GM12878 (cell line): ENCODE measurements around the gene CHTOP. TPM values are rescaled to one million over a fixed set of nuclear protein-coding genes. Genes with fewer than 3 reads are reported as not detected.

Experiments
- ATF2 ChIP-seq: IDR thresholded peaks from 2 replicates; pipeline ENCODE4 v1.6.1; 2012; ENCODE audit warnings: low read length, inconsistent platforms
- BHLHE40 ChIP-seq, 2 experiments: fragments of 450-650 bp in 1 of 2; IDR thresholded peaks; 2 replicates each; pipeline ENCODE4 v1.6.1; 2011 to 2017; ENCODE audit warnings: low read depth in 2 of 2, borderline replicate concordance in 1 of 2, improper control_type of control experiment in 1 of 2, low read length in 1 of 2, mild to moderate bottlenecking in 1 of 2
- CEBPB ChIP-seq, 2 experiments: fragments of 150-350 bp in 1 of 2; IDR thresholded peaks; 2 replicates each; pipeline ENCODE4 v1.6.1; 2012 to 2014; ENCODE audit warnings: low read depth in 2 of 2, low read length in 2 of 2, borderline replicate concordance in 1 of 2, inconsistent platforms in 1 of 2
- CTCF ChIP-seq, 3 experiments: IDR thresholded peaks in 2 of 3; conservative IDR thresholded peaks in 1 of 3; 2 replicates each; pipeline ENCODE4 v1.5.1; 2011; ENCODE audit warnings: low read depth in 3 of 3, low read length in 3 of 3, mild to moderate bottlenecking in 3 of 3, control low read depth in 2 of 3, moderate library complexity in 2 of 3, inconsistent platforms in 1 of 3, mixed read lengths in 1 of 3; ENCODE audit not compliant: control insufficient read depth in 2 of 3, insufficient read depth in 1 of 3; ENCODE audit errors: extremely low read depth in 1 of 3
- EGR1 ChIP-seq, 2 experiments: IDR thresholded peaks; 1 replicate in 1 of 2; 2 replicates in 1 of 2; pipeline ENCODE4 v1.6.1; 2011 to 2012; ENCODE audit warnings: low read depth in 2 of 2, low read length in 2 of 2, borderline replicate concordance in 1 of 2, mild to moderate bottlenecking in 1 of 2, moderate library complexity in 1 of 2
- ELK1 ChIP-seq: IDR thresholded peaks from 2 replicates; pipeline ENCODE4 v1.6.1; 2012; ENCODE audit warnings: low read depth, low read length, improper control_type of control experiment
- EZH2 ChIP-seq: IDR thresholded peaks from 2 replicates; pipeline ENCODE4 v1.6.1; 2012; ENCODE audit warnings: low read depth, mild to moderate bottlenecking, control low read depth, inconsistent platforms, low read length, borderline replicate concordance; ENCODE audit not compliant: control insufficient read depth
- HSF1 ChIP-seq: fragments of 150-350 bp; IDR thresholded peaks from 2 replicates; pipeline ENCODE4 v1.6.1; 2014; ENCODE audit warnings: mild to moderate bottlenecking, low read depth, low read length
- IKZF1 ChIP-seq: fragments of 450-650 bp; conservative IDR thresholded peaks from 2 replicates; pipeline ENCODE4 v1.6.1; 2017; ENCODE audit warnings: antibody characterized with exemption, mild to moderate bottlenecking
- JUNB ChIP-seq: IDR thresholded peaks from 2 replicates; pipeline ENCODE4 v1.6.1; 2016; ENCODE audit warnings: antibody characterized with exemption, mild to moderate bottlenecking
- NBN ChIP-seq: fragments of 450-650 bp; IDR thresholded peaks from 2 replicates; pipeline ENCODE4 v1.6.1; 2016
- NFXL1 ChIP-seq: fragments of 450-650 bp; IDR thresholded peaks from 2 replicates; pipeline ENCODE4 v1.6.1; 2017; ENCODE audit warnings: antibody characterized with exemption, mild to moderate bottlenecking, borderline replicate concordance
- NR2F1 ChIP-seq: fragments of 450-650 bp; conservative IDR thresholded peaks from 2 replicates; pipeline ENCODE4 v1.6.1; 2017; ENCODE audit warnings: mild to moderate bottlenecking
- PBX3 ChIP-seq: IDR thresholded peaks from 2 replicates; pipeline ENCODE4 v1.6.1; 2011; ENCODE audit warnings: mild to moderate bottlenecking, low read depth, low read length, moderate library complexity; ENCODE audit not compliant: insufficient replicate concordance
- POU2F2 ChIP-seq: IDR thresholded peaks from 3 replicates; pipeline ENCODE4 v1.6.1; 2011; ENCODE audit warnings: low read depth, mild to moderate bottlenecking, low read length, borderline replicate concordance
- SRF ChIP-seq, 2 experiments: IDR thresholded peaks; 2 replicates each; pipeline ENCODE4 v1.6.1; 2011; ENCODE audit warnings: low read depth in 2 of 2, low read length in 2 of 2, mild to moderate bottlenecking in 1 of 2, moderate library complexity in 1 of 2
- SUZ12 ChIP-seq: fragments of 200-600 bp; sonication (generic); IDR thresholded peaks from one replicate; pipeline ENCODE4 v1.6.1; 2018; ENCODE audit warnings: antibody characterized with exemption, mild to moderate bottlenecking; ENCODE audit not compliant: unreplicated experiment
- TAF1 ChIP-seq: IDR thresholded peaks from 2 replicates; pipeline ENCODE4 v1.6.1; 2011; ENCODE audit warnings: mild to moderate bottlenecking, low read depth, low read length, borderline replicate concordance
- TCF3 ChIP-seq: IDR thresholded peaks from 2 replicates; pipeline ENCODE4 v1.6.1; 2012; ENCODE audit warnings: low read depth, mild to moderate bottlenecking, low read length, borderline replicate concordance; ENCODE audit not compliant: insufficient read depth
- YY1 ChIP-seq: IDR thresholded peaks from 2 replicates; pipeline ENCODE4 v1.6.1; 2011; ENCODE audit warnings: low read depth, mild to moderate bottlenecking, low read length
- ZNF207 ChIP-seq: fragments of 450-650 bp; IDR thresholded peaks from 2 replicates; pipeline ENCODE4 v1.6.1; 2014; ENCODE audit warnings: antibody characterized with exemption, mild to moderate bottlenecking, borderline replicate concordance
- ZNF217 ChIP-seq: fragments of 450-650 bp; IDR thresholded peaks from 2 replicates; pipeline ENCODE4 v1.6.1; 2017; ENCODE audit warnings: antibody characterized with exemption, mild to moderate bottlenecking
- polyA plus RNA-seq, 11 experiments: library from polyadenylated mRNA; depleted of rRNA in 4 of 11; unstranded in 6 of 11; stranded (reverse) in 5 of 11; fragments of >200 nt; fragmentation: Nextera tagmentation in 4 of 11; fragmentation: Illumina TruSeq in 1 of 11; extraction: Ambion mirVana in 4 of 11; extraction: Trizol in 1 of 11; gene quantifications; 1 replicate in 1 of 11; 2 replicates in 10 of 11; pipeline versions ENCODE4 v1.2.1 to v1.2.3, GENCODE V29; 2011 to 2016; ENCODE audit warnings: inconsistent platforms in 2 of 11, missing spikeins in 2 of 11, low read depth in 1 of 11
- total RNA-seq, 4 experiments: library from RNA; depleted of rRNA in 3 of 4; stranded (reverse); fragments of >200 nt in 3 of 4; fragmentation: Illumina TruSeq in 1 of 4; extraction: Trizol in 1 of 4; gene quantifications; 2 replicates each; pipeline versions ENCODE4 v1.2.1 to v1.2.3, GENCODE V29; 2013 to 2021

The CHTOP gene
- total and polyA plus RNA-seq, 10 of the 15 experiments (the other 5 are each of a cell fraction or from before 2014, with no cell fraction given) = 8.4 to 93.8 (median 52.3) TPM

GRCh38 chr1:153678519-153679336, 44.9 kb downstream of the CHTOP start, which contains the start of gene NPR1 (continued):
- TF ChIP-seq IKZF1 (no peak), NR2F1 (no peak), SUZ12 (peak; percentile 88), NFXL1 (no peak), EGR1 (IDR thresholded peaks at IDR 0.05; ENCODE audit: borderline replicate concordance in 1 of 2, low read depth in 2 of 2, low read length in 2 of 2) (no peak), TCF3 (no peak), CEBPB (IDR thresholded peaks at IDR 0.05; ENCODE audit: borderline replicate concordance in 1 of 2, low read depth in 2 of 2, low read length in 2 of 2) (no peak), BHLHE40 (IDR thresholded peaks at IDR 0.05; ENCODE audit: borderline replicate concordance in 1 of 2, low read depth in 2 of 2, low read length in 1 of 2) (peak in 1 of 2 experiments; percentile 29; a peak in 1 of 4 replicates), POU2F2 (no peak), ATF2 (no peak), HSF1 (no peak), ZNF207 (no peak), EZH2 (no peak), SRF (IDR thresholded peaks at IDR 0.05; ENCODE audit: low read depth in 2 of 2, low read length in 2 of 2) (no peak), YY1 (0 out of 2 replicates have a peak, but pooled peaks have one; percentile 2), TAF1 (no peak), PBX3 (no peak), JUNB (no peak), ZNF217 (no peak), ELK1 (no peak), CTCF (IDR thresholded peaks at IDR 0.05 in 2 of 3, conservative IDR thresholded peaks at IDR 0.05 in 1 of 3; ENCODE audit: control insufficient read depth in 2 of 3, extremely low read depth in 1 of 3, insufficient read depth in 1 of 3, low read depth in 3 of 3, low read length in 3 of 3) (no peak; a peak in 1 of 6 replicates), NBN (peak; percentile 67; the same call in 1 of the 2 replicates)
